GM10266 (cell line): ENCODE results near the gene CREBRF.
"Not testable (repeated sequence)": the region's sequence is repeated elsewhere in the genome, so short reads cannot be mapped to it uniquely, and the experiment has no call there.

Experiments
- DNase-seq: peaks from one replicate; pipeline ENCODE4 v3.0.0; 2012; ENCODE audit errors: extremely low spot score
- TF ChIP-seq, protein P1 (sequence below): IDR thresholded peaks from 2 replicates; pipeline ENCODE4 v1.5.1; 2012; ENCODE audit warnings: mild to moderate bottlenecking, low read depth; ENCODE audit not compliant: control insufficient read depth, insufficient read depth; ENCODE audit errors: missing control alignments

CREBRF gene

DNA sequence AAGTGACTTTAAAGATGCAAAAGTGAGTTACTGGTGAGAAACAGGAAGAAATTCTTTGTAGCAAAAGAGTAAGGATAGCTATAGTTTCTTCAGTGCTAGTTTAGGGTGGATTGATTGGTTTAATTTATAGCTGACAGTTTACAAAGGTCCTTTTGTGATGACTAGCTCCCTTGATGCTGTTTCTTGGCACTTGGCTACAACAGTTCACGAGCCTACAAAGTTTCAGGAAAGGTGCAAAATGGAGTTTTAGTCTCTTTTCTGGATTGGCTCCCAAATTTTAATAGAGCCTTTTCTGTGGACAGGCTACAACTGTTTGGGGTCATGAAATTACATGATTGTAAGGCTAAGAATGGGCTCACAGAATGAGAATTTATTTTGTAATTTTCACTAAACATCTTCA is 47.3 kb downstream of the CREBRF start:
- TF ChIP-seq, protein P1, sequence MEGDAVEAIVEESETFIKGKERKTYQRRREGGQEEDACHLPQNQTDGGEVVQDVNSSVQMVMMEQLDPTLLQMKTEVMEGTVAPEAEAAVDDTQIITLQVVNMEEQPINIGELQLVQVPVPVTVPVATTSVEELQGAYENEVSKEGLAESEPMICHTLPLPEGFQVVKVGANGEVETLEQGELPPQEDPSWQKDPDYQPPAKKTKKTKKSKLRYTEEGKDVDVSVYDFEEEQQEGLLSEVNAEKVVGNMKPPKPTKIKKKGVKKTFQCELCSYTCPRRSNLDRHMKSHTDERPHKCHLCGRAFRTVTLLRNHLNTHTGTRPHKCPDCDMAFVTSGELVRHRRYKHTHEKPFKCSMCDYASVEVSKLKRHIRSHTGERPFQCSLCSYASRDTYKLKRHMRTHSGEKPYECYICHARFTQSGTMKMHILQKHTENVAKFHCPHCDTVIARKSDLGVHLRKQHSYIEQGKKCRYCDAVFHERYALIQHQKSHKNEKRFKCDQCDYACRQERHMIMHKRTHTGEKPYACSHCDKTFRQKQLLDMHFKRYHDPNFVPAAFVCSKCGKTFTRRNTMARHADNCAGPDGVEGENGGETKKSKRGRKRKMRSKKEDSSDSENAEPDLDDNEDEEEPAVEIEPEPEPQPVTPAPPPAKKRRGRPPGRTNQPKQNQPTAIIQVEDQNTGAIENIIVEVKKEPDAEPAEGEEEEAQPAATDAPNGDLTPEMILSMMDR = no peak
- no peak for DNase-seq

DNA sequence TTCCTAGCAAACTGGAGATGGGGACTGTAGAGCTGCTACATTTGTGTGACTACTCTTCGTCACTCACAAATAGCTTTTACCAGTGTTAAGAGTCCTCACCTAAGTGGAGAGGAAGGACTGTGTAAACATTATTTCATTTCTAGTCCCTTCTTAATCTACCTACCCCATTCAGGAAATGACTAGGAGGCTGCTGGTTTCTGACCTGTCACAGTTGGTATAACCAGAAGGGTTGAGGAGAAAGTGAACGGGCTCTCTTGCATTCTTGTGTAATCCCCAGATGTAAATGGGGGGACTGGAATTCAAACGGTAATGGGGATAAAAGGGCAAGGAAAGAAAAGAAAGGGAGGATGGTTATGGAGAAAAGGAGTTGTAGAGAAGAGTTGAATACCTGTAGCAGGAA is 52.8 kb downstream of the CREBRF start:
- no peak for DNase-seq
- TF ChIP-seq, protein P1 = no peak

DNA sequence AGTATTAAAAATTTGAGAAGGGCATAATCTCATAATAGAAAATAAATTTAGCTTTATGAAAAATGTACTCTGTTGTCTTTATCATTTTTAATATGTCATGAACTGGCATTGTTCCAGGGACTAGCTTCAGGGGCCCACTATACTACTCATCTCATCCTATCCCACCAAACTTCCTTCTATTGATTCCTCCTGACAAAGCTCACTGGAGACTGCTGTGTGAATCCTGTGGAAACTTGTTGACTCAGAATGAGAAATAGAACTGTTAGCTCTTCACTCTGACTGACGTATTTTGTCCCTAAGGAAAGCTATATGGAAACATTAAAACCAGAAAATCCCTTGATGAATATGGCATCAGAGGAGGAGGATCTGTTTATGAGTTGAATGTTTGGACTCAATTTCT is 58.4 kb downstream of the CREBRF start:
- TF ChIP-seq, protein P1 = no peak
- no peak for DNase-seq

DNA sequence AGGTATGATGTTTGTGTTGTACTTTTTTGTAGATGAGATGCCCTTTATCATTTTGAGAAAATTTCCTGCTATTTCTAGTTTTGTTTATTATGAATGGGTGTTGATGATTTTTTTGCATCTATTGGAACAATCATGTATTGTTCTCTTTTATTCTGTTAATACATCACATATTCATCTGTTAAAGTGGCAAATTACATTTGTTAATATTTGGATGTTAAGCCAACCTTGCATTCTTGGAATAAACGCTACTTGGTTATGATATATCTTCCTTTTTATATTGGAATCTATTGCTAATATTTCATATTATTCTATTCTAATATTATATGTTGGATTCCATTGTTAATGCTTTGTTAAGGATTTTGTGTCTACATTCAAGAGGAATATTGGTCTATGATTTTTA is 63.6 kb downstream of the CREBRF start:
- no peak for DNase-seq
- TF ChIP-seq, protein P1 = no peak

DNA sequence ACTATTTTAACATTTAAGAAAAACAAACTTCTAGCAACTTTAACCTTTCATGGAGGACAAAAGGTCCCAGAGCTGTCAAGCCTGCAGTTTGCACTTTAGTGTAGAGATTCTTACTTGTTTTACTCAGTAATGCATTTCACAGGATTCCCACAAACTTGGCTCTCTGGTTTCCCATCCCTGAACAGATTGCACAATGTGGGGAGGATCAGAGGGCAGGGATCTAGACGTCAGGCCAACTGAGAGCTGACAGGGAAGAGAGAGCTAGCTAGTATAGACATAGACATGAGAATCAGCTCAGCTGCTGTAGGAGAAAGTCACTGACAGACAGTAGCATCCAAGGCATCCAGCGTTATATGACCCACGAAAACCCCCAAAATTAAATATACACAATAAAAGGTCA is 67.3 kb downstream of the CREBRF start:
- TF ChIP-seq, protein P1 = no peak
- no peak for DNase-seq

DNA sequence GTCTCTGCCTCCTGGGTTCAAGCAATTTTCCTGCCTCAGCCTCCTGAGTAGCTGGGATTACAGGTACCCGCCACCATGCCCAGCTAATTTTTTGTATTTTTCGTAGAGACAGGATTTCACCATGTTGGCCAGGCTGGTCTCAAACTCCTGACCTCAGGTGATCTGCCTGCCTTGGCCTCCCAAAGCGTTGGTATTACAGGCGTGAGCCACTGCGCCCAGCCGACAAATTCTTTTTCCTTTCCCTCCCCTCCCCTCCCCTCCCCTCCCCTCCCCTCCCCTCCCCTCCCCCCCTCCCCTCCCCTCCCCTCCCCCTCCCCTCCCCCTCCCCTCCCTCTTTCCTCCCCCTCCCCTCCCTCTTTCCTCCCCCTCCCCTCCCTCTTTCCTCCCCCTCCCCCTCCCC is 76.0 kb downstream of the CREBRF start:
- DNase-seq = not testable (repeated sequence)

DNA sequence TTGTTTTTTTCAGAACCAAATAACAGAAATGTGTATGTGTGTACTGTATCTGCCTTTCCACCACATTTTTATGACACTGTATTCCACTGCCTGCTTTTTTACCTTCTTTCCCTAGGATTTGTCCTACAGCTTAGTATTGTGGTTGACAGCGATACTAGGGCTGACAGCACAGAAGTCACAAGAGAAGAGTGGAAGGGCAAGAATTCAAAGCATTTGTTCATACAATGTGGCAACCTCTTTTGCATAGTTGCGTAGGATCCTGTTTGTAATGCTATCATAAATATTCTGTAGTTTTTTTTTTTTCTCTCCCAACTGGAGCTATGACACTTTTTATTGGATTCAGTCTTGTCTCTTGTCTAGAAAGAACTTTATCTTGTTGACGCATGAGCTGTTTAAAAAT is 82.6 kb downstream of the CREBRF start:
- TF ChIP-seq, protein P1 = no peak
- no peak for DNase-seq

DNA sequence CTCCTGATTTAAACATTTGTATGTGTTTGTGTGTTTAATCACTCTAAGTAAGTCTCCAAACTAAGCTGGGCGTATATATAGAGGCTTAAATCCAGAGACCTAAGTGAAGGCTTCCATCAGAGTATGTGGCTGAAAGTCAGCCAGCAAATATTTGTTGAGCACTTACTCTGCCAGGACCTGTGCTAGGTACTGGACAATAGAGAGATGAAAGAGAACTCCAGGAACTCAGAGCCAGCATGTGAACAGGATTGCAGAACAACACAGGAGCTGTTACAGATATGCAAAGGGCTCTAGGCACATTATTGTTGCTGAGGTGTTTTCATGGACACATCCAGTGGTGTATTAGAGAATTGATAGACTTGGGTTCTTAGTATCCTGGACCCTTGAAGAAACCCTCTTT is 83.5 kb downstream of the CREBRF start:
- DNase-seq = no peak
- TF ChIP-seq, protein P1 = no peak
